ENCODE data around the gene TMEM150C.
A peak's percentile ranks its signal among the peaks of the same experiment; 100 is the strongest.

Gene TMEM150C

GRCh38 chr4:82528868-82529267 lies 32.9 kb downstream of the TMEM150C start:
- Mint-ChIP-seq H3K27me3 (ENCODE audit: low read depth) (no peaks in the 10 kb centered on the region), H3K9me3 (no peaks in the 10 kb centered on the region), H3K4me1 (peaks cover 19% of the 10 kb centered on the region), H3K4me3 (no peak overlapping the region), H3K36me3 (ENCODE audit: low read depth) (no peaks in the 10 kb centered on the region), H3K27ac (no peak overlapping the region)
- TF ChIP-seq, protein P1, sequence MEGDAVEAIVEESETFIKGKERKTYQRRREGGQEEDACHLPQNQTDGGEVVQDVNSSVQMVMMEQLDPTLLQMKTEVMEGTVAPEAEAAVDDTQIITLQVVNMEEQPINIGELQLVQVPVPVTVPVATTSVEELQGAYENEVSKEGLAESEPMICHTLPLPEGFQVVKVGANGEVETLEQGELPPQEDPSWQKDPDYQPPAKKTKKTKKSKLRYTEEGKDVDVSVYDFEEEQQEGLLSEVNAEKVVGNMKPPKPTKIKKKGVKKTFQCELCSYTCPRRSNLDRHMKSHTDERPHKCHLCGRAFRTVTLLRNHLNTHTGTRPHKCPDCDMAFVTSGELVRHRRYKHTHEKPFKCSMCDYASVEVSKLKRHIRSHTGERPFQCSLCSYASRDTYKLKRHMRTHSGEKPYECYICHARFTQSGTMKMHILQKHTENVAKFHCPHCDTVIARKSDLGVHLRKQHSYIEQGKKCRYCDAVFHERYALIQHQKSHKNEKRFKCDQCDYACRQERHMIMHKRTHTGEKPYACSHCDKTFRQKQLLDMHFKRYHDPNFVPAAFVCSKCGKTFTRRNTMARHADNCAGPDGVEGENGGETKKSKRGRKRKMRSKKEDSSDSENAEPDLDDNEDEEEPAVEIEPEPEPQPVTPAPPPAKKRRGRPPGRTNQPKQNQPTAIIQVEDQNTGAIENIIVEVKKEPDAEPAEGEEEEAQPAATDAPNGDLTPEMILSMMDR (IDR thresholded peaks at IDR 0.05; ENCODE audit: unreplicated experiment in 3 of 3) = no peak

DNA sequence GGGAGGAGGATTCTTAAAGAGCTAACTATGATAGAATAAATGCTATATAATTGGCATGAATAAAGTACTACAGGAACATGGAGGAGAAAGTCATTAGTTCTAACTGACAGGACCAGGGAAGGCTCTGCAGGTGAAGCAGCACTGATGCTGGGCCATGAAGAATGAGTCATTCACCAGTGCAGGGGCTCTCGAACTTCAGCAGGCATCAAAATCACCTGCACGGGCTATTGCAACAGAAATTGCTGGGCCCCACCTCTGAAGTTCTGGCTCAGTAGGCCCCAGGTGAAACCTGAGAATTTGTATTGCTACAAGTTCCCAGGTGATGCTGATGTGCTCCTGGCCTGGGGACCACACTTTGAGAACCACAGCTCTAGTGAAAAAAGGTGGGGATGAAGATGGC lies 33.7 kb downstream of the TMEM150C start:
- Mint-ChIP-seq H3K4me1 (peaks cover 19% of the 10 kb centered on the region), H3K4me3 (no peak overlapping the region), H3K27me3 (ENCODE audit: low read depth) (no peaks in the 10 kb centered on the region), H3K36me3 (ENCODE audit: low read depth) (no peaks in the 10 kb centered on the region), H3K9me3 (no peaks in the 10 kb centered on the region), H3K27ac (peak overlapping the region in 2 of 3 experiments; percentile 4 to 60)
- TF ChIP-seq, protein P1 (IDR thresholded peaks at IDR 0.05; ENCODE audit: unreplicated experiment in 3 of 3) = no peak

- H3K9me3 Mint-ChIP-seq = no peaks in the 10 kb centered on the region
- peak overlapping the region; percentile 70 to 94 (median 81) for H3K27ac Mint-ChIP-seq
- peaks cover 4% of the 10 kb centered on the region for H3K27me3 Mint-ChIP-seq (ENCODE audit: low read depth)
- H3K36me3 Mint-ChIP-seq (ENCODE audit: low read depth) = no peaks in the 10 kb centered on the region
- H3K4me1 Mint-ChIP-seq = peaks cover 19% of the 10 kb centered on the region
- peak overlapping the region in 1 of 3 experiments; percentile 17 for H3K4me3 Mint-ChIP-seq
- TF ChIP-seq, protein P1 (IDR thresholded peaks at IDR 0.05; ENCODE audit: unreplicated experiment in 3 of 3) = no peak
These were observed 36.4 kb downstream of the TMEM150C start for GRCh38 chr4:82525307-82525911.

DNA sequence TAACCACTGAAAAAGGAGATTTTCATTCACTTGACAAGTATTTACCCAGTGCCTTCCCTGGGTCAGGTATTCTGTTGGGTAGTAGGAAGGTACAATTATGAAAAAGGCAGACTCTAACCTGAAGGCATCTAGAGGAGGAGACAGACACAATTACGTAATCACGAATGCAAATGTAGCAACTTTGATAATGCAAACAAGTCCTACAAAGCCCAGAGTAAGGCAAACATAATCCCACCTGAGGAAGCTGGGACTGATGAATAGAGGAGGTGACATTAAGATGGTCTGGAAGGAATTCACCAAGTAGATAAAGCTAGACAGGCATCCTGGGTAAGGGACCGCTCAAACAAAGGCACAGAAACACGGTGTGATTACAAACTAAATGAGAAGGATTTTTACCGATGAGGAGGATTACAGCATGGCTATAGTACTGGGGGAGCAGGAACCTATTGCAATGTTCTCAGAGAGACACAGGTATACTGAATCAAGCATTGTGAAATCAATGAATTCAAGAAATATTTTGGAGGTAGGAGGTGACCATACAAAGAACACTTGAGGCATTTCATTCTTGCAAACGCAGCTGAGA lies 37.1 kb downstream of the TMEM150C start:
- H3K27me3 Mint-ChIP-seq (ENCODE audit: low read depth) = peaks cover 4% of the 10 kb centered on the region
- H3K4me1 Mint-ChIP-seq = peaks cover 19% of the 10 kb centered on the region
- peak overlapping the region; percentile 70 to 94 (median 81) for H3K27ac Mint-ChIP-seq
- TF ChIP-seq, protein P1 (IDR thresholded peaks at IDR 0.05; ENCODE audit: unreplicated experiment in 3 of 3) = no peak
- peak overlapping the region in 1 of 3 experiments; percentile 35 for H3K4me3 Mint-ChIP-seq
- H3K9me3 Mint-ChIP-seq = no peaks in the 10 kb centered on the region
- H3K36me3 Mint-ChIP-seq (ENCODE audit: low read depth) = no peaks in the 10 kb centered on the region

- peak overlapping the region in 1 of 3 experiments; percentile 52 for H3K27ac Mint-ChIP-seq
- TF ChIP-seq, protein P1 (IDR thresholded peaks at IDR 0.05; ENCODE audit: unreplicated experiment in 3 of 3) = no peak
- H3K4me1 Mint-ChIP-seq = peaks cover 19% of the 10 kb centered on the region
- H3K36me3 Mint-ChIP-seq (ENCODE audit: low read depth) = no peaks in the 10 kb centered on the region
- peaks cover 4% of the 10 kb centered on the region for H3K27me3 Mint-ChIP-seq (ENCODE audit: low read depth)
- no peaks in the 10 kb centered on the region for H3K9me3 Mint-ChIP-seq
- no peak overlapping the region for H3K4me3 Mint-ChIP-seq
These were observed 38.6 kb downstream of the TMEM150C start for GRCh38 chr4:82523179-82523578.

DNA sequence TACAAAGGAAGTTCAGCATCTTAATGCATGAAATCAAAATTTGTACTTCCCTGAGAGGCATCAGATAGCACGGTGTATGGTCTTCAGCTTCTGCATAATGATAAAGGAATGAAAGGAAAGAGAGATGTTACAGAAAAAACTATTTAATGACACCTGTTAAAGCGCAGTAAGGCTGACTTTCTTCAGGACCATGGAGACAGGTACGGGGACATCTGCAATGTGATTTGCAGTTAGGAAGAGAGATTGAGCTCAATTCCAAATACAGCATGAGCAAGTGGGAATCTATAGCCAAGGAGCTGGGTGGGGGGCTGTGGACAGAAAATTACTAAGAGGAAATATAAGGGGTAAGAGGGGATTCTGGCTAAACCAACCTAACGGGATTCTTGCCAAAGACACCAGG lies 39.3 kb downstream of the TMEM150C start:
- peaks cover 4% of the 10 kb centered on the region for H3K27me3 Mint-ChIP-seq (ENCODE audit: low read depth)
- peaks cover 12% of the 10 kb centered on the region for H3K4me1 Mint-ChIP-seq
- no peaks in the 10 kb centered on the region for H3K36me3 Mint-ChIP-seq (ENCODE audit: low read depth)
- H3K27ac Mint-ChIP-seq = peak overlapping the region in 2 of 3 experiments; percentile 28 to 52
- TF ChIP-seq, protein P1 (IDR thresholded peaks at IDR 0.05; ENCODE audit: unreplicated experiment in 3 of 3) = no peak
- H3K4me3 Mint-ChIP-seq = no peak overlapping the region
- no peaks in the 10 kb centered on the region for H3K9me3 Mint-ChIP-seq
